ENCODE measurements around the gene KRT73.

- TF ChIP-seq, protein P1, sequence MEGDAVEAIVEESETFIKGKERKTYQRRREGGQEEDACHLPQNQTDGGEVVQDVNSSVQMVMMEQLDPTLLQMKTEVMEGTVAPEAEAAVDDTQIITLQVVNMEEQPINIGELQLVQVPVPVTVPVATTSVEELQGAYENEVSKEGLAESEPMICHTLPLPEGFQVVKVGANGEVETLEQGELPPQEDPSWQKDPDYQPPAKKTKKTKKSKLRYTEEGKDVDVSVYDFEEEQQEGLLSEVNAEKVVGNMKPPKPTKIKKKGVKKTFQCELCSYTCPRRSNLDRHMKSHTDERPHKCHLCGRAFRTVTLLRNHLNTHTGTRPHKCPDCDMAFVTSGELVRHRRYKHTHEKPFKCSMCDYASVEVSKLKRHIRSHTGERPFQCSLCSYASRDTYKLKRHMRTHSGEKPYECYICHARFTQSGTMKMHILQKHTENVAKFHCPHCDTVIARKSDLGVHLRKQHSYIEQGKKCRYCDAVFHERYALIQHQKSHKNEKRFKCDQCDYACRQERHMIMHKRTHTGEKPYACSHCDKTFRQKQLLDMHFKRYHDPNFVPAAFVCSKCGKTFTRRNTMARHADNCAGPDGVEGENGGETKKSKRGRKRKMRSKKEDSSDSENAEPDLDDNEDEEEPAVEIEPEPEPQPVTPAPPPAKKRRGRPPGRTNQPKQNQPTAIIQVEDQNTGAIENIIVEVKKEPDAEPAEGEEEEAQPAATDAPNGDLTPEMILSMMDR (IDR thresholded peaks at IDR 0.05), result no peak
- no peak for TF ChIP-seq POLR2A (IDR thresholded peaks at IDR 0.05)
- TF ChIP-seq POLR2AphosphoS5 (IDR thresholded peaks at IDR 0.05), result no peak
Measured at GRCh38 chr12:52564582-52564981, 53.8 kb downstream of the KRT73 start.
